Peyer's patch (tissue), 4 donors: ENCODE results near the gene GH2.
"Not testable (repeated sequence)": the region's sequence is repeated elsewhere in the genome, so short reads cannot be mapped to it uniquely, and the experiment has no call there.

Source experiments
- POLR2A ChIP-seq, 2 donors: fragments of 450-650 bp; IDR thresholded peaks; one replicate each; pipeline ENCODE4 v1.5.1; 2017; ENCODE audit warnings: antibody characterized with exemption in 2 of 2, mild to moderate bottlenecking in 2 of 2, moderate library complexity in 2 of 2
- TF ChIP-seq, protein P1 (sequence below), 6 experiments: fragments of 450-650 bp in 4 of 6; fragments of 200-600 bp in 2 of 6; sonication (generic) in 1 of 6; IDR thresholded peaks; one replicate each; pipeline ENCODE4 v1.5.1; 2017 to 2019; ENCODE audit warnings: antibody characterized with exemption in 6 of 6, mild to moderate bottlenecking in 3 of 6, moderate library complexity in 1 of 6

- TF ChIP-seq, protein P1, sequence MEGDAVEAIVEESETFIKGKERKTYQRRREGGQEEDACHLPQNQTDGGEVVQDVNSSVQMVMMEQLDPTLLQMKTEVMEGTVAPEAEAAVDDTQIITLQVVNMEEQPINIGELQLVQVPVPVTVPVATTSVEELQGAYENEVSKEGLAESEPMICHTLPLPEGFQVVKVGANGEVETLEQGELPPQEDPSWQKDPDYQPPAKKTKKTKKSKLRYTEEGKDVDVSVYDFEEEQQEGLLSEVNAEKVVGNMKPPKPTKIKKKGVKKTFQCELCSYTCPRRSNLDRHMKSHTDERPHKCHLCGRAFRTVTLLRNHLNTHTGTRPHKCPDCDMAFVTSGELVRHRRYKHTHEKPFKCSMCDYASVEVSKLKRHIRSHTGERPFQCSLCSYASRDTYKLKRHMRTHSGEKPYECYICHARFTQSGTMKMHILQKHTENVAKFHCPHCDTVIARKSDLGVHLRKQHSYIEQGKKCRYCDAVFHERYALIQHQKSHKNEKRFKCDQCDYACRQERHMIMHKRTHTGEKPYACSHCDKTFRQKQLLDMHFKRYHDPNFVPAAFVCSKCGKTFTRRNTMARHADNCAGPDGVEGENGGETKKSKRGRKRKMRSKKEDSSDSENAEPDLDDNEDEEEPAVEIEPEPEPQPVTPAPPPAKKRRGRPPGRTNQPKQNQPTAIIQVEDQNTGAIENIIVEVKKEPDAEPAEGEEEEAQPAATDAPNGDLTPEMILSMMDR (IDR thresholded peaks at IDR 0.05) = not testable (repeated sequence)
- not testable (repeated sequence) for TF ChIP-seq POLR2A (IDR thresholded peaks at IDR 0.05)
Measured at GRCh38 chr17:63894021-63894420, 12.3 kb upstream of the GH2 start.
